ENCODE data around the gene ITPKB.
"Not testable (repeated sequence)": the region's sequence is repeated elsewhere in the genome, so short reads cannot be mapped to it uniquely, and the experiment has no call there.

ITPKB gene

GRCh38 chr1:226616636-226617035 is 122.4 kb downstream of the ITPKB start:
- Histone ChIP-seq H3K9me3 (replicated peaks; ENCODE audit: insufficient read depth, low read length) (no peaks in the 10 kb centered on the region), H3K36me3 (replicated peaks; ENCODE audit: insufficient read depth, low read length) (no peaks in the 10 kb centered on the region), H3K4me2 (ENCODE audit: low read depth, low read length) (no peak overlapping the region), H3K79me2 (ENCODE audit: low read length) (no peaks in the 10 kb centered on the region), H4K20me1 (ENCODE audit: insufficient read depth, low read length) (no peaks in the 10 kb centered on the region), H3K4me3 (ENCODE audit: low read length) (no peak overlapping the region), H3F3A (ENCODE audit: insufficient read depth, low read length) (no peaks in the 10 kb centered on the region), H3K9ac (ENCODE audit: low read length) (no peak overlapping the region), H3K9me2 (replicated peaks; ENCODE audit: insufficient read depth, low read length) (no peaks in the 10 kb centered on the region), H3K27ac (ENCODE audit: low read length) (no peak overlapping the region), H2AFZ (ENCODE audit: low read length) (no peak overlapping the region), H3K4me1 (ENCODE audit: low read length) (no peaks in the 10 kb centered on the region), H3K27me3 (replicated peaks; ENCODE audit: insufficient read depth, low read length) (no peaks in the 10 kb centered on the region)
- TF ChIP-seq CTCF (IDR thresholded peaks at IDR 0.05; ENCODE audit: low read length): no peak
- TF ChIP-seq EZH2 (optimal IDR thresholded peaks at IDR 0.05; ENCODE audit: low read depth, low read length): no peak
- no peak for TF ChIP-seq EZH2phosphoT487 (IDR thresholded peaks at IDR 0.05; ENCODE audit: low read length)
- DNase-seq: no peak

GRCh38 chr1:226615876-226616275 is 123.2 kb downstream of the ITPKB start:
- H3K9me2 ChIP-seq (replicated peaks; ENCODE audit: insufficient read depth, low read length): no peaks in the 10 kb centered on the region
- no peaks in the 10 kb centered on the region for H3K9me3 ChIP-seq (replicated peaks; ENCODE audit: insufficient read depth, low read length)
- no peak for DNase-seq
- H3K36me3 ChIP-seq (replicated peaks; ENCODE audit: insufficient read depth, low read length): no peaks in the 10 kb centered on the region
- no peak overlapping the region for H3K4me3 ChIP-seq (ENCODE audit: low read length)
- H3K4me2 ChIP-seq (ENCODE audit: low read depth, low read length): no peak overlapping the region
- TF ChIP-seq EZH2 (optimal IDR thresholded peaks at IDR 0.05; ENCODE audit: low read depth, low read length) (no peak), CTCF (IDR thresholded peaks at IDR 0.05; ENCODE audit: low read length) (no peak), EZH2phosphoT487 (IDR thresholded peaks at IDR 0.05; ENCODE audit: low read length) (no peak)
- H3K27ac ChIP-seq (ENCODE audit: low read length): no peak overlapping the region
- H3F3A ChIP-seq (ENCODE audit: insufficient read depth, low read length): no peaks in the 10 kb centered on the region
- H3K9ac ChIP-seq (ENCODE audit: low read length): no peak overlapping the region
- no peaks in the 10 kb centered on the region for H4K20me1 ChIP-seq (ENCODE audit: insufficient read depth, low read length)
- no peaks in the 10 kb centered on the region for H3K4me1 ChIP-seq (ENCODE audit: low read length)
- H3K27me3 ChIP-seq (replicated peaks; ENCODE audit: insufficient read depth, low read length): no peaks in the 10 kb centered on the region
- no peak overlapping the region for H2AFZ ChIP-seq (ENCODE audit: low read length)
- H3K79me2 ChIP-seq (ENCODE audit: low read length): no peaks in the 10 kb centered on the region

- not testable (repeated sequence) for H3K9me3 ChIP-seq (replicated peaks; ENCODE audit: insufficient read depth, low read length); H3K4me3 ChIP-seq (ENCODE audit: low read length); H4K20me1 ChIP-seq (ENCODE audit: insufficient read depth, low read length); H3F3A ChIP-seq (ENCODE audit: insufficient read depth, low read length); H3K4me2 ChIP-seq (ENCODE audit: low read depth, low read length); H3K27ac ChIP-seq (ENCODE audit: low read length); H3K4me1 ChIP-seq (ENCODE audit: low read length); H2AFZ ChIP-seq (ENCODE audit: low read length); H3K9me2 ChIP-seq (replicated peaks; ENCODE audit: insufficient read depth, low read length); H3K27me3 ChIP-seq (replicated peaks; ENCODE audit: insufficient read depth, low read length); H3K79me2 ChIP-seq (ENCODE audit: low read length); DNase-seq; H3K36me3 ChIP-seq (replicated peaks; ENCODE audit: insufficient read depth, low read length); H3K9ac ChIP-seq (ENCODE audit: low read length)
Observed at GRCh38 chr1:226611980-226612379, 127.1 kb downstream of the ITPKB start.

- no peaks in the 10 kb centered on the region for H3K9me3 ChIP-seq (replicated peaks; ENCODE audit: insufficient read depth, low read length)
- no peak overlapping the region for H3K4me2 ChIP-seq (ENCODE audit: low read depth, low read length)
- no peak overlapping the region for H3K27ac ChIP-seq (ENCODE audit: low read length)
- no peak overlapping the region for H2AFZ ChIP-seq (ENCODE audit: low read length)
- no peak for DNase-seq
- no peaks in the 10 kb centered on the region for H3F3A ChIP-seq (ENCODE audit: insufficient read depth, low read length)
- no peaks in the 10 kb centered on the region for H3K9me2 ChIP-seq (replicated peaks; ENCODE audit: insufficient read depth, low read length)
- no peak overlapping the region for H3K9ac ChIP-seq (ENCODE audit: low read length)
- 0 out of 2 replicates have a peak, but pooled peaks cover 7% of the 10 kb centered on the region for H3K4me1 ChIP-seq (ENCODE audit: low read length)
- TF ChIP-seq EZH2phosphoT487 (IDR thresholded peaks at IDR 0.05; ENCODE audit: low read length) (no peak), CTCF (IDR thresholded peaks at IDR 0.05; ENCODE audit: low read length) (no peak), EZH2 (optimal IDR thresholded peaks at IDR 0.05; ENCODE audit: low read depth, low read length) (no peak)
- H3K4me3 ChIP-seq (ENCODE audit: low read length): no peak overlapping the region
- no peaks in the 10 kb centered on the region for H3K79me2 ChIP-seq (ENCODE audit: low read length)
- H4K20me1 ChIP-seq (ENCODE audit: insufficient read depth, low read length): no peaks in the 10 kb centered on the region
- no peaks in the 10 kb centered on the region for H3K27me3 ChIP-seq (replicated peaks; ENCODE audit: insufficient read depth, low read length)
- no peaks in the 10 kb centered on the region for H3K36me3 ChIP-seq (replicated peaks; ENCODE audit: insufficient read depth, low read length)
Observed at GRCh38 chr1:226611301-226611700, 127.8 kb downstream of the ITPKB start.

All from MM.1S (cell line).